HEK293 (cell line): ENCODE data around the gene SLC22A8.

Experiments used
- ATF2 ChIP-seq: fragments of 450-650 bp; formaldehyde crosslinking; IDR thresholded peaks from 2 replicates; pipeline ENCODE4 v1.5.1; 2016; ENCODE audit warnings: missing biosample characterization, missing genetic modification characterization, low read depth
- REST ChIP-seq: fragments of 450-650 bp; formaldehyde crosslinking; IDR thresholded peaks from 2 replicates; pipeline ENCODE4 v1.5.1; 2016; ENCODE audit warnings: missing biosample characterization, missing genetic modification characterization
- ZNF133 ChIP-seq: fragments of 450-650 bp; formaldehyde crosslinking; IDR thresholded peaks from 2 replicates; pipeline ENCODE4 v1.5.1; 2016; ENCODE audit warnings: missing biosample characterization, missing genetic modification characterization
- ZNF629 ChIP-seq: fragments of 450-650 bp; formaldehyde crosslinking; IDR thresholded peaks from 2 replicates; pipeline ENCODE4 v1.5.1; 2017; ENCODE audit warnings: missing biosample characterization, missing genetic modification characterization
- TF ChIP-seq, protein P1 (sequence below): fragments of 450-650 bp; formaldehyde crosslinking; IDR thresholded peaks from 2 replicates; pipeline ENCODE4 v1.5.1; 2016; ENCODE audit warnings: missing biosample characterization, missing genetic modification characterization

GRCh38 chr11:63022441-63022840 is 6.8 kb upstream of the SLC22A8 start:
- TF ChIP-seq REST, result no peak
- TF ChIP-seq, protein P1, sequence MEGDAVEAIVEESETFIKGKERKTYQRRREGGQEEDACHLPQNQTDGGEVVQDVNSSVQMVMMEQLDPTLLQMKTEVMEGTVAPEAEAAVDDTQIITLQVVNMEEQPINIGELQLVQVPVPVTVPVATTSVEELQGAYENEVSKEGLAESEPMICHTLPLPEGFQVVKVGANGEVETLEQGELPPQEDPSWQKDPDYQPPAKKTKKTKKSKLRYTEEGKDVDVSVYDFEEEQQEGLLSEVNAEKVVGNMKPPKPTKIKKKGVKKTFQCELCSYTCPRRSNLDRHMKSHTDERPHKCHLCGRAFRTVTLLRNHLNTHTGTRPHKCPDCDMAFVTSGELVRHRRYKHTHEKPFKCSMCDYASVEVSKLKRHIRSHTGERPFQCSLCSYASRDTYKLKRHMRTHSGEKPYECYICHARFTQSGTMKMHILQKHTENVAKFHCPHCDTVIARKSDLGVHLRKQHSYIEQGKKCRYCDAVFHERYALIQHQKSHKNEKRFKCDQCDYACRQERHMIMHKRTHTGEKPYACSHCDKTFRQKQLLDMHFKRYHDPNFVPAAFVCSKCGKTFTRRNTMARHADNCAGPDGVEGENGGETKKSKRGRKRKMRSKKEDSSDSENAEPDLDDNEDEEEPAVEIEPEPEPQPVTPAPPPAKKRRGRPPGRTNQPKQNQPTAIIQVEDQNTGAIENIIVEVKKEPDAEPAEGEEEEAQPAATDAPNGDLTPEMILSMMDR, result no peak
- TF ChIP-seq ATF2, result no peak
- TF ChIP-seq ZNF629 (tag by site-specific recombination), result no peak
- TF ChIP-seq ZNF133 (tag by site-specific recombination), result no peak
